K562 (cell line): ENCODE data around the gene PTPRG. TPM values are rescaled to one million over a fixed set of nuclear protein-coding genes. Genes with fewer than 3 reads are reported as not detected.

ENCODE experiments used
- ATAC-seq: fragments of 200-7000 bp; cut with Tn5 transposase; 3 replicates; pipeline ENCODE4 v1.9.1; 2020; ENCODE audit warnings: moderate library complexity
- BruUV-seq: library from RNA; stranded (reverse); fragments of 400-500 nt; replicated peaks from 2 replicates; lab custom pipeline; 2021; lab: Mats Ljungman, UMichigan
- CTCF ChIA-PET: fragments of 300-600 bp; formaldehyde crosslinking; extraction: SDS; loops from one replicate; lab custom pipeline; 2021; ENCODE audit warnings: low intra/inter-chr PET ratio; lab: Yijun Ruan, JAX
- POLR2A ChIA-PET: fragments of 300-600, 350-650 bp; sonication (Branson Sonifier 250); formaldehyde crosslinking; extraction: SDS; loops from one replicate; lab custom pipeline; 2021; ENCODE audit warnings: antibody characterized with exemption, inconsistent platforms; lab: Yijun Ruan, JAX
- DNase-seq, 4 experiments: peaks; one replicate each; pipeline versions ENCODE4 v3.0.0 to v3.0.0-alpha.2; 2011 to 2018; ENCODE audit warnings: low spot score in 3 of 4, mixed read lengths in 3 of 4; ENCODE audit errors: extremely low read depth in 1 of 4
- FAIRE-seq: peaks from 2 replicates; lab custom pipeline; 2011; peaks lifted over from hg19 to GRCh38; lab: Jason Lieb, UNC
- H2AFZ ChIP-seq: 2 replicates; pipeline ENCODE4 v1.6.0; 2011; ENCODE audit warnings: low read depth, low read length, control low read depth, inconsistent platforms
- H3K27ac ChIP-seq: fragments of 200-600 bp; 3 replicates; pipeline ENCODE4 v1.8.0; 2011; ENCODE audit warnings: low read depth, mild to moderate bottlenecking, control low read depth, inconsistent platforms, low read length, moderate library complexity, mixed read lengths; ENCODE audit errors: extremely low read depth
- H3K27me3 ChIP-seq, 2 experiments: fragments of 300-600 bp in 1 of 2; 2 replicates in 1 of 2; 3 replicates in 1 of 2; pipeline versions ENCODE4 v1.6.0 to v1.8.0; 2011; ENCODE audit warnings: inconsistent platforms in 2 of 2, low read length in 2 of 2, mild to moderate bottlenecking in 1 of 2, mixed read lengths in 1 of 2, moderate library complexity in 1 of 2; ENCODE audit not compliant: control insufficient read depth in 2 of 2, insufficient read depth in 2 of 2
- H3K36me3 ChIP-seq: fragments of 300-600 bp; 3 replicates; pipeline ENCODE4 v1.8.0; 2011; ENCODE audit warnings: mild to moderate bottlenecking, low read length, inconsistent platforms; ENCODE audit not compliant: control insufficient read depth, insufficient read depth
- H3K4me1 ChIP-seq, 2 experiments: fragments of 200-600 bp in 1 of 2; replicated peaks in 1 of 2; 2 replicates in 1 of 2; 3 replicates in 1 of 2; pipeline versions ENCODE4 v1.5.1 to v1.8.0; 2011; ENCODE audit warnings: inconsistent platforms in 2 of 2, low read length in 2 of 2, mild to moderate bottlenecking in 1 of 2, mixed read lengths in 1 of 2, moderate library complexity in 1 of 2; ENCODE audit not compliant: control insufficient read depth in 2 of 2, insufficient read depth in 2 of 2
- H3K4me2 ChIP-seq: 2 replicates; pipeline ENCODE4 v1.6.1; 2011; ENCODE audit warnings: low read length, control low read depth, inconsistent platforms, mixed read lengths; ENCODE audit not compliant: insufficient read depth
- H3K4me3 ChIP-seq: fragments of 200-600 bp; sonication (generic), shearing (Covaris generic); 2 replicates; pipeline ENCODE4 v1.5.1; 2016; ENCODE audit warnings: control low read depth, inconsistent platforms
- H3K79me2 ChIP-seq: fragments of 200-600 bp; 3 replicates; pipeline ENCODE4 v1.8.0; 2011; ENCODE audit warnings: low read length, inconsistent platforms; ENCODE audit not compliant: control insufficient read depth, insufficient read depth
- H3K9ac ChIP-seq, 2 experiments: 2 replicates each; pipeline versions ENCODE4 v1.6.0 to v1.6.1; 2011; ENCODE audit warnings: low read depth in 2 of 2, low read length in 2 of 2, control low read depth in 1 of 2, inconsistent platforms in 1 of 2, mild to moderate bottlenecking in 1 of 2, mixed read lengths in 1 of 2; ENCODE audit not compliant: insufficient read depth in 1 of 2
- H3K9me1 ChIP-seq: one replicate; pipeline ENCODE4 v1.6.0; 2011; ENCODE audit warnings: inconsistent platforms, mild to moderate bottlenecking, low read length, moderate library complexity; ENCODE audit not compliant: control insufficient read depth, insufficient read depth
- H3K9me3 ChIP-seq: replicated peaks from 2 replicates; pipeline ENCODE4 v1.5.1; 2011; ENCODE audit warnings: low read depth, low read length, inconsistent platforms; ENCODE audit not compliant: control insufficient read depth, insufficient read depth
- H4K20me1 ChIP-seq: replicated peaks from 2 replicates; pipeline ENCODE4 v1.6.1; 2011; ENCODE audit warnings: low read length, inconsistent platforms, mixed read lengths; ENCODE audit not compliant: control insufficient read depth, insufficient read depth
- CBFA2T2 ChIP-seq: fragments of 450-650 bp; conservative IDR thresholded peaks from 2 replicates; pipeline ENCODE4 v1.6.1; 2017; ENCODE audit warnings: mild to moderate bottlenecking
- EP300 ChIP-seq: IDR thresholded peaks from 2 replicates; pipeline ENCODE4 v1.6.1; 2012; ENCODE audit warnings: low read length, improper control_type of control experiment
- NFXL1 ChIP-seq: fragments of 450-650 bp; formaldehyde crosslinking; IDR thresholded peaks from 2 replicates; pipeline ENCODE4 v1.4.0; 2021; ENCODE audit warnings: mild to moderate bottlenecking
- POLR3A ChIP-seq: IDR thresholded peaks from 2 replicates; pipeline ENCODE4 v1.6.1; 2011; ENCODE audit warnings: borderline replicate concordance, mild to moderate bottlenecking, moderate library complexity; ENCODE audit not compliant: insufficient read length, insufficient read depth; ENCODE audit errors: extremely low read depth
- SRSF7 ChIP-seq: fragments of 200-400 bp; formaldehyde crosslinking; optimal IDR thresholded peaks from 2 replicates; pipeline ENCODE3; 2017; ENCODE audit warnings: mild to moderate bottlenecking, low read depth, low read length
- SRSF9 ChIP-seq: fragments of 200-400 bp; formaldehyde crosslinking; IDR thresholded peaks from 2 replicates; pipeline ENCODE4 v1.6.1; 2017; ENCODE audit warnings: low read depth, low read length, borderline replicate concordance
- THAP7 ChIP-seq: fragments of 250-450 bp; sonication (Bioruptor Pico); IDR thresholded peaks from 2 replicates; pipeline ENCODE4 v1.5.0; 2021
- ZNF12 ChIP-seq: sonication (generic); formaldehyde crosslinking; IDR thresholded peaks from 2 replicates; pipeline ENCODE4 v1.4.0; 2020; ENCODE audit warnings: mild to moderate bottlenecking, missing genetic modification reagents
- ZNF133 ChIP-seq: fragments of 250-450 bp; sonication (Bioruptor Pico); IDR thresholded peaks from 2 replicates; pipeline ENCODE4 v1.4.0; 2020; ENCODE audit warnings: mild to moderate bottlenecking
- ZNF407 ChIP-seq: fragments of 450-650 bp; IDR thresholded peaks from 2 replicates; pipeline ENCODE4 v1.6.1; 2016; ENCODE audit warnings: low read depth
- WGBS: fragments of 100-300 bp; shearing (Covaris generic); methylation state at CpG from one replicate; pipeline ENCODE4 v1.1.6; 2016; ENCODE audit warnings: low coverage, mixed read lengths; ENCODE audit not compliant: insufficient coverage; ENCODE audit errors: missing lambda C conversion rate; 5-methylcytosine and 5-hydroxymethylcytosine counted together
- in situ Hi-C: fragments of 300-500 bp; cut with MboI; formaldehyde crosslinking; loops from 4 replicates; pipeline ENCODE4 v1.15.0; 2018; ENCODE audit warnings: inconsistent platforms, mixed read lengths
- intact Hi-C: fragments of 100-400 bp; cut with micrococcal nuclease; formaldehyde crosslinking; loops from 2 replicates; pipeline ENCODE4 v1.14.2; 2022
- polyA plus RNA-seq, 8 experiments: library from polyadenylated mRNA; depleted of rRNA in 4 of 8; stranded (reverse) in 5 of 8; unstranded in 3 of 8; fragments of >200 nt; fragmentation: Nextera tagmentation in 2 of 8; fragmentation: Illumina TruSeq in 1 of 8; extraction: Ambion mirVana in 2 of 8; extraction: Trizol in 1 of 8; gene quantifications; 2 replicates each; pipeline versions ENCODE4 v1.2.1 to v1.2.3, GENCODE V29; 2011 to 2014; ENCODE audit warnings: inconsistent platforms in 1 of 8, missing spikeins in 1 of 8
- total RNA-seq, 7 experiments: library from RNA; depleted of rRNA in 6 of 7; stranded (reverse); fragments of >200 nt in 6 of 7; fragmentation: Illumina TruSeq in 2 of 7; extraction: Trizol in 2 of 7; gene quantifications; 2 replicates each; pipeline versions ENCODE4 v1.2.1 to v1.2.3, GENCODE V29; 2011 to 2021; ENCODE audit warnings: low replicate concordance in 1 of 7

The PTPRG gene
- total and polyA plus RNA-seq, 9 of the 15 experiments (the other 6 are each of a cell fraction or from before 2014, with no cell fraction given), result 0.16 TPM; not detected in 8

- TF ChIP-seq ZNF407, result no peak
Observed at GRCh38 chr3:61605589-61606175, 44.3 kb downstream of the PTPRG start (continued).

- in situ Hi-C loops (no loop called here), intact Hi-C loops (no loop called here)
- H3K79me2 ChIP-seq, result no peaks in the 10 kb centered on the region
- no peaks in the 10 kb centered on the region for H4K20me1 ChIP-seq
- H3K9ac ChIP-seq, result no peak overlapping the region
- 4% methylated on average over 6 of the region's 6 CpGs for WGBS
- H3K27me3 ChIP-seq, result no peaks in the 10 kb centered on the region
- no peaks in the 10 kb centered on the region for H3K9me3 ChIP-seq
- no peaks in the 10 kb centered on the region for H3K4me1 ChIP-seq
- no peak for FAIRE-seq
- H3K27ac ChIP-seq, result no peak overlapping the region
- H3K9me1 ChIP-seq, result no peaks in the 10 kb centered on the region
- no peak overlapping the region for H3K4me3 ChIP-seq
- no TSS peak for BruUV-seq
- ATAC-seq, result no peak
- no peaks in the 10 kb centered on the region for H3K36me3 ChIP-seq
- POLR2A ChIA-PET, result interaction anchor here (0.8 kb wide), 1 partner anchor 22 kb away, joined by 3 read pairs; no protein-coding TSS in a partner anchor
- DNase-seq, result no peak
- CTCF ChIA-PET, result no interaction called here
- no peak overlapping the region for H3K4me2 ChIP-seq
- TF ChIP-seq POLR3A, result no peak
- TF ChIP-seq CBFA2T2, result no peak
- TF ChIP-seq THAP7 (CRISPR knock-in tag), result no peak
- no peak for TF ChIP-seq SRSF7
- no peak for TF ChIP-seq SRSF9
- TF ChIP-seq NFXL1, result no peak
- no peak for TF ChIP-seq EP300
- no peak for TF ChIP-seq ZNF12 (CRISPR knock-in tag)
- TF ChIP-seq ZNF133, result no peak
- no peak overlapping the region for H2AFZ ChIP-seq
Observed at GRCh38 chr3:61606196-61606595, 44.8 kb downstream of the PTPRG start.
